NCI-H2227 treated with DMSO at 0.1 percent for 48 hours (cell line): Measurements from ENCODE around the gene RUSF1.
"Not testable (repeated sequence)": the region's sequence is repeated elsewhere in the genome, so short reads cannot be mapped to it uniquely, and the experiment has no call there.

Source experiments
- DNase-seq: peaks from one replicate; lab custom pipeline; 2025; lab: John Stamatoyannopoulos, UW

The RUSF1 gene

GRCh38 chr16:31487071-31487719 is 21.0 kb downstream of the RUSF1 start:
- no peak for DNase-seq

GRCh38 chr16:31486045-31486444 is 22.1 kb downstream of the RUSF1 start:
- DNase-seq = no peak

- DNase-seq = no peak
These were observed 22.6 kb downstream of the RUSF1 start for GRCh38 chr16:31485571-31485970.

- no peak for DNase-seq
These were observed 23.6 kb downstream of the RUSF1 start for GRCh38 chr16:31484491-31485171.

GRCh38 chr16:31484048-31484447 is 24.1 kb downstream of the RUSF1 start:
- not testable (repeated sequence) for DNase-seq

GRCh38 chr16:31483081-31483480 is 25.1 kb downstream of the RUSF1 start, which contains the start of gene SLC5A2:
TSS of gene SLC5A2 (plus strand) at chr16:31483123. CDS start at chr16:31483137, 14 bp downstream.
- DNase-seq = no peak

GRCh38 chr16:31480851-31481536 is 27.2 kb downstream of the RUSF1 start:
- no peak for DNase-seq

GRCh38 chr16:31479751-31480150 is 28.4 kb downstream of the RUSF1 start:
- no peak for DNase-seq

- no peak for DNase-seq
These were observed 29.2 kb downstream of the RUSF1 start for GRCh38 chr16:31478956-31479355.

- DNase-seq = no peak
These were observed 30.7 kb downstream of the RUSF1 start for GRCh38 chr16:31477220-31478216.

GRCh38 chr16:31476303-31477219 is 31.6 kb downstream of the RUSF1 start:
- DNase-seq = no peak

GRCh38 chr16:31475946-31476302 is 32.3 kb downstream of the RUSF1 start:
- no peak for DNase-seq

- no peak for DNase-seq
These were observed 33.1 kb downstream of the RUSF1 start for GRCh38 chr16:31474773-31475738.

- no peak for DNase-seq
These were observed 33.9 kb downstream of the RUSF1 start for GRCh38 chr16:31474173-31474714.

- DNase-seq = no peak
These were observed 34.8 kb downstream of the RUSF1 start for GRCh38 chr16:31473264-31473984.

- peak; percentile 17 for DNase-seq
These were observed 35.4 kb downstream of the RUSF1 start for GRCh38 chr16:31472709-31473203.

- DNase-seq = peak; percentile 31
These were observed 36.1 kb downstream of the RUSF1 start, which contains the start of gene TGFB1I1 for GRCh38 chr16:31471875-31472708. TSS of gene TGFB1I1 (plus strand) at chr16:31472152. CDS start at chr16:31472189, 37 bp downstream.
